ENCODE data around the gene MYH6. TPM values are rescaled to one million over a fixed set of nuclear protein-coding genes. Genes with fewer than 3 reads are reported as not detected.

Gene MYH6
- total and polyA plus RNA-seq, 2 donors = 0.26 TPM; not detected in 1

- WGBS = 88% methylated on average over 14 of the region's 14 CpGs
- H3K4me3 ChIP-seq (ENCODE audit: low read depth, low read length) = no peak overlapping the region
- H3K4me1 ChIP-seq (ENCODE audit: insufficient read depth) = no peaks in the 10 kb centered on the region
- no peaks in the 10 kb centered on the region for H3K36me3 ChIP-seq (ENCODE audit: insufficient read depth)
- no peak for DNase-seq (ENCODE audit: extremely low spot score)
- H3K27ac ChIP-seq (ENCODE audit: low read depth) = no peak overlapping the region
These were observed 30.2 kb downstream of the MYH6 start for GRCh38 chr14:23377573-23378563.

GRCh38 chr14:23377198-23377550, 30.9 kb downstream of the MYH6 start:
- WGBS = 44% methylated on average over 11 of the region's 11 CpGs
- no peak overlapping the region for H3K4me3 ChIP-seq (ENCODE audit: low read depth, low read length)
- DNase-seq (ENCODE audit: extremely low spot score) = no peak

GRCh38 chr14:23376482-23377197, 31.4 kb downstream of the MYH6 start, which contains the start of gene CMTM5:
Gene CMTM5, plus strand, starts transcription at chr14:23377046. Its CDS starts 206 bp downstream, at chr14:23377252.
- Histone ChIP-seq H3K4me3 (ENCODE audit: low read depth, low read length) (no peak within 1 kb of the TSS), H3K4me1 (ENCODE audit: insufficient read depth) (no peaks in the 10 kb centered on the region), H3K27ac (ENCODE audit: low read depth) (no peak within 1 kb of the TSS), H3K36me3 (ENCODE audit: insufficient read depth) (no peaks in the 10 kb centered on the region)
- DNase-seq (ENCODE audit: extremely low spot score) = no peak
- WGBS = 32% methylated on average over 13 of the region's 13 CpGs

More at GRCh38 chr14:23377198-23377550, 30.9 kb downstream of the MYH6 start:
- H3K36me3 ChIP-seq (ENCODE audit: insufficient read depth) = no peaks in the 10 kb centered on the region
- H3K4me1 ChIP-seq (ENCODE audit: insufficient read depth) = no peaks in the 10 kb centered on the region
- no peak overlapping the region for H3K27ac ChIP-seq (ENCODE audit: low read depth)

GRCh38 chr14:23375527-23376251, 32.4 kb downstream of the MYH6 start:
- WGBS = 88% methylated on average over 21 of the region's 21 CpGs
- Histone ChIP-seq H3K4me3 (ENCODE audit: low read depth, low read length) (no peak overlapping the region), H3K36me3 (ENCODE audit: insufficient read depth) (no peaks in the 10 kb centered on the region), H3K4me1 (ENCODE audit: insufficient read depth) (no peaks in the 10 kb centered on the region), H3K27ac (ENCODE audit: low read depth) (no peak overlapping the region)
- no peak for DNase-seq (ENCODE audit: extremely low spot score)

- no peak for DNase-seq (ENCODE audit: extremely low spot score)
- WGBS = 86% methylated on average over 3 of the region's 3 CpGs
- Histone ChIP-seq H3K4me3 (ENCODE audit: low read depth, low read length) (no peak overlapping the region), H3K36me3 (ENCODE audit: insufficient read depth) (no peaks in the 10 kb centered on the region), H3K4me1 (ENCODE audit: insufficient read depth) (no peaks in the 10 kb centered on the region), H3K27ac (ENCODE audit: low read depth) (no peak overlapping the region)
These were observed 35.0 kb downstream of the MYH6 start for GRCh38 chr14:23373041-23373440.

GRCh38 chr14:23372509-23372908, 35.6 kb downstream of the MYH6 start, which contains the start of gene IL25:
Gene IL25, plus strand, starts transcription at chr14:23372809.
- H3K36me3 ChIP-seq (ENCODE audit: insufficient read depth) = no peaks in the 10 kb centered on the region
- no peak within 1 kb of the TSS for H3K27ac ChIP-seq (ENCODE audit: low read depth)
- no peak for DNase-seq (ENCODE audit: extremely low spot score)
- 75% methylated on average over 2 of the region's 2 CpGs for WGBS
- no peaks in the 10 kb centered on the region for H3K4me1 ChIP-seq (ENCODE audit: insufficient read depth)
- no peak within 1 kb of the TSS for H3K4me3 ChIP-seq (ENCODE audit: low read depth, low read length)

- Histone ChIP-seq H3K36me3 (ENCODE audit: insufficient read depth) (no peaks in the 10 kb centered on the region), H3K4me1 (ENCODE audit: insufficient read depth) (no peaks in the 10 kb centered on the region), H3K4me3 (ENCODE audit: low read depth, low read length) (no peak overlapping the region), H3K27ac (ENCODE audit: low read depth) (no peak overlapping the region)
- DNase-seq (ENCODE audit: extremely low spot score) = no peak
- 95% methylated on average over 1 of the region's 1 CpG for WGBS
These were observed 36.2 kb downstream of the MYH6 start for GRCh38 chr14:23371865-23372264.

- no peak overlapping the region for H3K4me3 ChIP-seq (ENCODE audit: low read depth, low read length)
- no peak overlapping the region for H3K27ac ChIP-seq (ENCODE audit: low read depth)
- no peak for DNase-seq (ENCODE audit: extremely low spot score)
- 68% methylated on average over 1 of the region's 1 CpG for WGBS
- no peaks in the 10 kb centered on the region for H3K4me1 ChIP-seq (ENCODE audit: insufficient read depth)
- H3K36me3 ChIP-seq (ENCODE audit: insufficient read depth) = no peaks in the 10 kb centered on the region
These were observed 37.9 kb downstream of the MYH6 start for GRCh38 chr14:23370221-23370620.

- Histone ChIP-seq H3K4me1 (ENCODE audit: insufficient read depth) (no peaks in the 10 kb centered on the region), H3K4me3 (ENCODE audit: low read depth, low read length) (peak overlapping the region; percentile 57), H3K36me3 (ENCODE audit: insufficient read depth) (no peaks in the 10 kb centered on the region), H3K27ac (ENCODE audit: low read depth) (peak overlapping the region; percentile 97)
- DNase-seq (ENCODE audit: extremely low spot score) = peak; percentile 81
- WGBS = 13% methylated on average over 34 of the region's 34 CpGs
These were observed 41.6 kb downstream of the MYH6 start for GRCh38 chr14:23366426-23366921.

- peak; percentile 89 for DNase-seq (ENCODE audit: extremely low spot score)
- Histone ChIP-seq H3K4me3 (ENCODE audit: low read depth, low read length) (peak overlapping the region; percentile 57), H3K36me3 (ENCODE audit: insufficient read depth) (no peaks in the 10 kb centered on the region), H3K4me1 (ENCODE audit: insufficient read depth) (peaks cover 1% of the 10 kb centered on the region), H3K27ac (ENCODE audit: low read depth) (peak overlapping the region; percentile 97)
- WGBS = 2% methylated on average over 48 of the region's 51 CpGs
These were observed 42.2 kb downstream of the MYH6 start for GRCh38 chr14:23365732-23366425.

- Histone ChIP-seq H3K27ac (ENCODE audit: low read depth) (peak within 1 kb of the TSS; percentile 97), H3K4me3 (ENCODE audit: low read depth, low read length) (peak within 1 kb of the TSS; percentile 57), H3K4me1 (ENCODE audit: insufficient read depth) (peaks cover 1% of the 10 kb centered on the region), H3K36me3 (ENCODE audit: insufficient read depth) (no peaks in the 10 kb centered on the region)
- WGBS = 1% methylated on average over 74 of the region's 74 CpGs
- DNase-seq (ENCODE audit: extremely low spot score) = no peak
These were observed 42.9 kb downstream of the MYH6 start, which contains the start of gene EFS for GRCh38 chr14:23365036-23365731. Gene EFS, minus strand, starts transcription at chr14:23365172. Its CDS starts 147 bp downstream, at chr14:23365025.

Data from urinary bladder (tissue), 4 donors.